Suppressor macrophage treated with lipopolysaccharide for 4 hours (primary cell): ENCODE results near the gene HAT1.

ENCODE experiments used
- DNase-seq: peaks from one replicate; pipeline ENCODE4 v3.0.0-alpha.2; 2020

Gene HAT1

DNA sequence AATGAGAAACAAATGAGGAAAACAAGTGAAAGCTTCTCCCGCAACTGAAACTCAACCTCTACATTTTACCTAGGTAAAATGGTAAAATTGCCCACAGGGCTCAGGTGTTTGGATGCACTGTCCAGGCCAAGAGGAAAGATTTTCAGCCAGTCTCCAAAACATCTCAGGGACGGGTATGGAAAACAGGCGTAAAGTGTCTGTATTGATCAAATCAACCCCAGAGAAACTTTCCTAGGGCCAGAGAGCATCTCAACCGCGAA is 361 bp upstream of the HAT1 start:
- no peak for DNase-seq

- DNase-seq = no peak
Measured at GRCh38 chr2:171923206-171923605, 945 bp downstream of the HAT1 start.

DNA sequence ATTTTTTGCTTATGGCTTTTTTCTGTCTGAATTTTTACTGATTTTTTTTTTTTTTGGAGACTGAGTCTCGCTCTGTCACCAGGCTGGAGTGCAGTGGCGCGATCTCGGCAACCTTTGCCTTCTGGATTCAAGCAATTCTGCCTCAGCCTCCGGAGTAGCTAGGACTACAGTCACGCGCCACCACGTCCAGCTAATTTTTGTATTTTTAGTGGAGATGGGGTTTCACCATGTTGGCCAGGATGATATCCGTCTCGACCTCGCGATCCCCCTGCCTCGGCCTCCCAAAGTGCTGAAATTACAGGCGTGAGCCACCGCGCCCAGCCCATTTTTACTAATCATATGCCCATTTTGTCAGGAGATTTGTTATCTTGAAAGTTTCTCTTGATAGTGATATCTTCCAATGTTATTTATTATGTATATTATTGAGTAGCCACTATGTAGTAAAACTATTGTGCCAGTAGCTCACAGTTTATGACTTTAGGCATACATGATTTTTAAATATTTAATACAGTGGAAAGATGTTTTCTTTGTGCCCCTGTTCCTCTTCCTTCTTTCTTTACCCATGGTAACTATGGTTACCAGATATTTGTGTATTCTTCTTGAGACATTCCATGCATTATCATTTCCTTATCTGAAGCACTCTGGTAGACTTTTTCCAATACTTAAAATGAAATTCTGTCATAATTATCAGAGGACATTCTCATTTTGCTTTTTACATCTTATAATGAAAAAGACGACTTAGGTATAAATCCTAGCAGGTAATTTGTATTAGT is 2.1 kb downstream of the HAT1 start:
- DNase-seq = no peak

DNA sequence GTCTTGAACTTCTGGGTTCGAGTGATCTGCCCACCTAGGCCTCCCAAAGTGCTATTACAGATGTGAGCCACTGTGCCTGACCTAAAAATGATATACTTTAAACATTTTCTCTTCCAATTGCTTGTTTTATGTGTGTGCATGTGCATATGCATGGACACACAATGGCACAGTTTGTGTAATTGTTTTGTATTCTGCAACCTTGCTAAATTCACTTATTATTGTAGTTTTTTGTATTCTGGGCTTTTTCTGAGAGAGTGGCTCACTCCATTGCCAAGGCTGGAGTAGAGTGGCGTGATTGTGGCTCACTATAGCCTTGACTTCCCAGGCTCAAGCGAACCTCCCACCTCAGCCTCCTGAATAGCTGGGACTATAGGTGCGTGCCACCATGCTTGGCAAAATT is 8.1 kb downstream of the HAT1 start:
- no peak for DNase-seq

- no peak for DNase-seq
Measured at GRCh38 chr2:171939058-171939742, 16.9 kb downstream of the HAT1 start.

DNA sequence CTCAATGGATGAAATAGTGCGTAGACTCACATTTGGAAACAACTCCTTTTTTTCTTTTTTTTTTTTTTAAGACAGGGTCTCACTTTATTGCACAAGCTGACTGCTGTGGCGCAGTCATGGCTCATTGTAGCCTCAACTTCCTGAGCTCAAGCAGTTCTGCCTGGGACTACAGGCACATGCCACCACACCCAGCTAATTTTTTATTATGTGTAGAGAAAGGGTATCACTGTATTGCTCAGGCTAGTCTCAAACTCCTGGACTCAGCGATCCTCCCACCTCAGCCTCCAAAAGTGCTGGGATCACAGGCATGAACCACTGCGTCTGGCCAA is 17.4 kb downstream of the HAT1 start:
- DNase-seq = peak; percentile 17

GRCh38 chr2:171941316-171941699 is 19.0 kb downstream of the HAT1 start:
- DNase-seq = no peak

DNA sequence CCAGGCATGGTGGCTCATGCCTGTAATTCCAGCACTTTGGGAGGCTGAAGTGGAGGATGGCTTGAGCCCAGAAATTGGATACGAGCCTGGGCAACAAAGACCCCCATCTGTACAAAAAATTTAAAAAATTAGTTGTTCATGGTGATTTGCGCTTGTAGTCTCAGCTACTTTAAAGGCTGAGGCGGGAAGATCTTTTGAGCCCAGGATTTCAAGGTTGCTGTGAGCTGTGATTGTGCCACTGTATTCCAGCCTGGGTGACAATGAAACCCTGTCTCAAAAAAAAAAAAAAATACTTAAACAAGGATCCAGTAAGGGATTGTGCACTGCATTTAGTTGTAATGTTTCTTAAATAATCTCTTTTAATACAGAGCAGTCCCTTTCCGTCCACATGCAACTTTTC is 21.6 kb downstream of the HAT1 start:
- no peak for DNase-seq

- DNase-seq = no peak
Measured at GRCh38 chr2:171952276-171952675, 30.0 kb downstream of the HAT1 start.

DNA sequence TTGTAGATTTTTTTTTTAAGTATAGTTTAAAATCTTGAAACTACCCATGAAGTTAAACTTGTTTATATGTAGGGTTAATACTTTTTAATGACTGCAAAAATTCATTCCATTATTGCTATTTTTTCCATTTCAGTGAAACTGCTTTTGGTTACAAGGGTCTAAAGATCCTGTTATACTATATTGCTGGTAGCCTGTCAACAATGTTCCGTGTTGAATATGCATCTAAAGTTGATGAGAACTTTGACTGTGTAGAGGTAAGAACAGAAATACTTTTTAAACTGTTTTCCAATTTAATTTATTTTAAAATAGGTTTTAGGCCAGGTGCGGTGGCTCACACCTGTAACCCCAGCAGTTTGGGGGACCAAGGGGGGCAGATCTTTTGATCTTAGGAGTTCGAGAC is 30.5 kb downstream of the HAT1 start:
- no peak for DNase-seq

DNA sequence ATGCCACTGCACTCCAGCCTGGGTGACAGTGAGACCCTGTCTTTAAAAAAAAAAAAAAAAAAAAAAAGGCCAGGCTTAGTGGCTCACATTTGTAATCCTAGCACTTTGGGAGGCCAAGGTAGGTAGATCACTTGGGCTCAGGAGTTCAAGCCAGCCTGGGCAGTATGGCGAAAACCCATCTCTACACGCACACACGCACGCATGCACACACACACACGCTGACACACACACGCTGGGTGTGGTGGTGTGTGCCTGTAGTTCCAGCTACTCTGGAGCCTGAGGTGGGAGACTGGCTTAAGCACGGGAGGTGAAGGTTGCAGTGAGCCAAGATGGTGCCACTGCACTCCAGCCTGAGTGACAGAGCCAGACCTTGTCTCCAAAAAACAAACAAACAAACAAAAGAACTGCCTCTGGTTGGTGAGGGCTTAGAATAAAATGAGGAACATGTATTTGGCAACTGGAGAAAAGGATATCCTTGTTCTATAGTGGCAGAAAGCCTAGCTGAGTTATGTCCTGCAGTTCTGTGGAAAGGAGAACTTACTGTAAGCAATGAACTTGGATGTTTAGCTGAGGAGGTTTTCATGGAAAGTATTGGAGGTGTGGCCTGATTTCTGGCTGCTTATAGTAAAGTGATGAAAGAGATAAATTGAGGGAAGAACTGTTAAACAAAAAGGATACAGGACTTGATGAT is 34.0 kb downstream of the HAT1 start:
- peak; percentile 77 for DNase-seq

DNA sequence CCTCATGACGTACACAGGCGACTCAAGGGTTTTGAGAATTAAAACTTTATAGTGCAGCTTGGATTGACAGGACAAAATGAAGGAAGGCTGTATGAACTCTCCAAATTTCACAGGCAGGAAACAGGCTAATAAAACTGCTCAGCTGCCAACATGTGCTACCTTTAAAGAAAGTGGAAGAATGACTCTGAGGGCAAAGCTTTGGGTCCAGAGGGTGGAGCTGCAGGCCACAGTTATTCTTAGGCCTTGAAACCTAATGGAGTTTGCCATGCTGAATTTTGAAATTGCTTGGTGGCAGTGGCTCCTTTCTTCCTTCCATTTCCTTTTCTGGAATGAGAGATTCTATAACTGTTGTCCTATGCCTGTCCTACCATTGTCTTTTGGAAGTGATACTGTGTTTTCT is 34.8 kb downstream of the HAT1 start:
- peak; percentile 21 for DNase-seq

DNA sequence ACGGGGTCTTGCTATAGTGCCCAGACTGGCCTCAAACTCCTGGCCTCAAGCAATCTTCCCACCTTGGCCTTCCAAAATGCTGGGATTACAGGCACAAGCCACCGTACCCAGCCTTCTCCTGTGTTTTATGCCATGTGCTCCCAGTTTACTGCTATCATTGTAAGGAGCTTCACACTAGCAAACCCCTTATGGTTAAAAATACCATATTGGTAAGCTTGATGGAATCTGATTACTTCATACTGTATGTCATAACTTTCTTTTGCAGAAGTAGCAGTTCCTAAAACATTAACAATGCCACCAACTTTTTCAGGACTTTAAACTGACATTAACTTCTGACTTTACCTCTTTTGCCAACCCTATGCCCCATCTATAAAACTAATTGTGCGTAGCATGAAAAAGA is 36.2 kb downstream of the HAT1 start:
- peak; percentile 66 for DNase-seq

- no peak for DNase-seq
Measured at GRCh38 chr2:171959998-171960397, 37.7 kb downstream of the HAT1 start.

- DNase-seq = no peak
Measured at GRCh38 chr2:171960570-171960969, 38.3 kb downstream of the HAT1 start.

DNA sequence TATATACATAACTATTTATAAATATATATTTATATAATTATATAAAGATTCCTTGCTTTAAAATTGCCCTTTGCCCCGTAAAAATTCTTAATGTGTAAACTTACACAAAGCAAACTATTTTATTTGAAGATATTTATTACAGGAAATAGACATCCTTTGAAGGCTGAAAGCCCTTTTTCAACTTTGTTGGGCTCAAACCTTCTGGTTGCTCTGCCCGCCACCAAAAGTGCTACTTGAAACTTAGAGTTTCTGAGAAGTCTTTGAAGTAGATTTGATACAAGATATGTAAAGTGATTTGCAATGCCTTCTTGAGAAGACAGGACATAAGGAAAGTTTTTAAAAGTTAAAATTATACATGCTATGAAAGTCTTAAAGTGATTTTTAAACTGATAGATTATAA is 40.9 kb downstream of the HAT1 start:
- no peak for DNase-seq

- DNase-seq = no peak
Measured at GRCh38 chr2:171964308-171964707, 42.0 kb downstream of the HAT1 start.

DNA sequence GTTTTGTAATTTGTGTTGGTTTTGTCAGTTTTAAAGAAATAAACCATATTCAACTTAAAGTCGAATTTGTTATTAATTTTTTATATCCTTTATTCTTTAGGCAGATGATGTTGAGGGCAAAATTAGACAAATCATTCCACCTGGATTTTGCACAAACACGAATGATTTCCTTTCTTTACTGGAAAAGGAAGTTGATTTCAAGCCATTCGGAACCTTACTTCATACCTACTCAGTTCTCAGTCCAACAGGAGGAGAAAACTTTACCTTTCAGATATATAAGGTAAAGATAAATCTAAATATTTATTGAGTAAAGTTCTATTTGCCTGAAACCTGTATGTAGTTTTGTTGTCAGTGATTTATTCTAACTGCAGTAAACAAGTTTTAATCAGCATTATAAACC is 43.0 kb downstream of the HAT1 start:
- no peak for DNase-seq

DNA sequence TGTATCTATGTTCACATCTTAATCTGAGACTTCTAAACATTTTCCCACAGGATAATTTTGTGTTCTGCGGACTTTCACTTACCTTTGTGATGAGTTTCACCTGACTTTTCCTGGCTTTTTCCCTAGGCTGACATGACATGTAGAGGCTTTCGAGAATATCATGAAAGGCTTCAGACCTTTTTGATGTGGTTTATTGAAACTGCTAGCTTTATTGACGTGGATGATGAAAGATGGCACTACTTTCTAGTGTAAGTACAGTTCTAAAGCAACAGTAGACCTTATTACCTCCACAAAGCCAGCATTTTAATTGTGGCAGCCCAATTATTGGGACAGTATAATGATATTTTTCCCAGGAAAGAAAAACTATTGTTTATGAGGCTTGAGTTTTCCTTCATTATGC is 43.4 kb downstream of the HAT1 start:
- DNase-seq = no peak

DNA sequence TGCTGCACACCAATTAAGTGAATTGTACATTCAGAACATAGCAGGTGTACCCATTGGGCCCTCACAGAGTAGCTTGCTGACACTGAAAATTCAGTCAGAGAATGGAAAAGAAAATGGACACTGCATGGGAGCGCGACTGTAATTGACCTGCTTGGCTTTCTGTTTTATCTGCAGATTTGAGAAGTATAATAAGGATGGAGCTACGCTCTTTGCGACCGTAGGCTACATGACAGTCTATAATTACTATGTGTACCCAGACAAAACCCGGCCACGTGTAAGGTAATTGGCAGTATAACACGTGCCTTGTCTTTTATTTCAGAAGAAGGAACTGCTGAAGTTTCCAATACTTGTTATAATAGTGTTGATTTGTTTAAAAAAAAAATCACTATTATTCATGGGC is 44.0 kb downstream of the HAT1 start:
- DNase-seq = no peak

- no peak for DNase-seq
Measured at GRCh38 chr2:171966688-171967087, 44.4 kb downstream of the HAT1 start.

- DNase-seq = no peak
Measured at GRCh38 chr2:171968509-171968908, 46.2 kb downstream of the HAT1 start.

DNA sequence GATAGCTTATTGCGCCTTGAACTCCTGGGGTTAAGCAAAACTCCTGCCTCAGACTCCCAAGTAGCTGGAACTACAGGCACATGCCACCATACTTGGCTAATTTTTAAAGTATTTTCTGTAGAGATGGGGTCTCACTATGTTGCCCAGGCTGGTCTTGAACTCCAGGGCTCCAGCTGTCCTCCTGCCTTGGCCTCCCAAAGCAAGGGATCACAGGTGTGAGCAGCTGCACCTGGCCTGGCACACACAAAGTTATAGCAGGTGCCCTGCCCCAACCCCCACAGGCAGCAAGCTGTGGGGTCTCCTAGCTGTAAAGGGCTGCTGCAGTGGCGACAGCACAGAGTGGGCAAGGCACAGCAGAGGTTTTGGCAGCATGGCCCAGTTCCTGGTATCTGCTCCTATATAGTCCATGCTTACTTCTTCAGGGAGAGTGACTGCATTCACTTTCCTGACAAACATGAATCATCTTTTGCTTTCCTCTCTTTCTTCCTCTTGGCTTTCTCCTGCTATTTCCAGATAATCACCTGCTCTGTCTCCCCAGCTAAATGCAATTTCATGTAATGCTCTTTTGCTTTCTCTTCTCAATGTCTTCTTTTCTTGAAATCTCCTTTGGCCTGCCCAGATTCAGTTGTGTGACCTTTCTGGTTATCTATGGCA is 50.2 kb downstream of the HAT1 start:
- no peak for DNase-seq

DNA sequence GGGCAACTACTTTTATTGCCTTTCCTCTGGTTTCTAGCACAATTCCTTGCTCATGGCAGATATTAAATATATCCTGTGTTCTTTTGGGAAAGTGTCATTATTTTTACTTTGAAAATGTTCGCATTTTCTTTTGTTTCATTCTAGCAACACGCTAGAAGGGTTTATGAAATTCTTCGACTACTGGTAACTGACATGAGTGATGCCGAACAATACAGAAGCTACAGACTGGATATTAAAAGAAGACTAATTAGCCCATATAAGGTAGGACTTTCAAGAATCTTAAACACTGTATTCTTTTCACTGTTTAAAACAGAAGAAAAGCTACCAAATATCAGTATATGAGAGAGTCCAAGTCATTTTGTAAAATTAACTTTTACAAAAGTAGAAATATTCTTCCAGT is 56.8 kb downstream of the HAT1 start:
- no peak for DNase-seq
